GM23248 (cell line): ENCODE data around the gene PTPRT.

ENCODE experiments used
- EZH2 ChIP-seq: fragments of 200-600 bp; sonication (generic); IDR thresholded peaks from 2 replicates; pipeline ENCODE4 v1.6.1; 2018; ENCODE audit warnings: antibody characterized with exemption, mild to moderate bottlenecking; ENCODE audit not compliant: insufficient read depth, poor library complexity, severe bottlenecking
- EZH2phosphoT487 ChIP-seq: fragments of 200-600 bp; sonication (generic); IDR thresholded peaks from 2 replicates; pipeline ENCODE4 v1.6.1; 2018; ENCODE audit warnings: antibody characterized with exemption, moderate library complexity, mild to moderate bottlenecking, low read depth; ENCODE audit not compliant: insufficient read depth

- no peak for TF ChIP-seq EZH2
- TF ChIP-seq EZH2phosphoT487 = no peak
Observed at GRCh38 chr20:43140726-43141125, 49.0 kb downstream of the PTPRT start.
